ENCODE results near the gene IGSF21.
"Not testable (repeated sequence)": the region's sequence is repeated elsewhere in the genome, so short reads cannot be mapped to it uniquely, and the experiment has no call there.

Gene IGSF21

GRCh38 chr1:18416126-18416525, 308.5 kb downstream of the IGSF21 start:
- not testable (repeated sequence) for DNase-seq

- DNase-seq: no peak
Measured at GRCh38 chr1:18417316-18418269, 310.0 kb downstream of the IGSF21 start.

GRCh38 chr1:18419113-18419844, 311.7 kb downstream of the IGSF21 start:
- no peak for DNase-seq

- no peak for DNase-seq
Measured at GRCh38 chr1:18419845-18420184, 312.2 kb downstream of the IGSF21 start.

GRCh38 chr1:18422076-18422777, 314.6 kb downstream of the IGSF21 start:
- no peak for DNase-seq

- DNase-seq: no peak
Measured at GRCh38 chr1:18422954-18423353, 315.4 kb downstream of the IGSF21 start.

- DNase-seq: no peak
Measured at GRCh38 chr1:18426580-18426979, 319.0 kb downstream of the IGSF21 start.

Measured in amygdala (tissue), 56 donors.